HL-60 (cell line): ENCODE measurements around the gene ITGB5.

Experiments
- DNase-seq, 2 experiments: peaks; one replicate each; pipeline ENCODE4 v3.0.0-alpha.2; 2010 to 2020; ENCODE audit warnings: low read depth in 1 of 2, low spot score in 1 of 2
- H3K27ac ChIP-seq: fragments of 250-450 bp; sonication (Bioruptor Pico); replicated peaks from 2 replicates; pipeline ENCODE4 v1.5.1; 2020; ENCODE audit warnings: mild to moderate bottlenecking, moderate library complexity
- H3K27me3 ChIP-seq: fragments of 250-450 bp; sonication (Bioruptor Pico); 2 replicates; pipeline ENCODE4 v1.5.1; 2021; ENCODE audit warnings: mild to moderate bottlenecking, moderate library complexity; ENCODE audit not compliant: insufficient read depth, poor library complexity, severe bottlenecking
- H3K4me3 ChIP-seq: replicated peaks from 2 replicates; pipeline ENCODE4 v1.5.1; 2011; ENCODE audit warnings: mild to moderate bottlenecking, control low read depth, low read length; ENCODE audit not compliant: insufficient read depth
- CTCF ChIP-seq: IDR thresholded peaks from one replicate; pipeline ENCODE4 v1.5.1; 2011; ENCODE audit warnings: low read length, control low read depth, inconsistent platforms; ENCODE audit not compliant: insufficient read depth
- GABPA ChIP-seq: IDR thresholded peaks from 2 replicates; pipeline ENCODE4 v1.6.1; 2012; ENCODE audit warnings: low read depth
- POLR2AphosphoS5 ChIP-seq: IDR thresholded peaks from 2 replicates; pipeline ENCODE4 v1.6.1; 2012; ENCODE audit warnings: low read depth
- REST ChIP-seq: IDR thresholded peaks from 2 replicates; pipeline ENCODE4 v1.6.1; 2012; ENCODE audit warnings: low read depth; ENCODE audit not compliant: insufficient replicate concordance
- SPI1 ChIP-seq: IDR thresholded peaks from 2 replicates; pipeline ENCODE4 v1.6.1; 2012; ENCODE audit warnings: low read depth, mild to moderate bottlenecking, borderline replicate concordance

Gene ITGB5

GRCh38 chr3:124934577-124934976 is 47.4 kb upstream of the ITGB5 start, which contains the start of gene MUC13:
Gene MUC13, minus strand, starts transcription at chr3:124934751. Its CDS starts 39 bp downstream, at chr3:124934712.
- peaks cover 3% of the 10 kb centered on the region for H3K27me3 ChIP-seq
- TF ChIP-seq REST (no peak), POLR2AphosphoS5 (no peak), GABPA (no peak), CTCF (no peak), SPI1 (no peak)
- H3K4me3 ChIP-seq = no peak within 1 kb of the TSS
- H3K27ac ChIP-seq = no peak within 1 kb of the TSS
- DNase-seq = no peak

- Histone ChIP-seq H3K27me3 (no peaks in the 10 kb centered on the region), H3K27ac (no peak overlapping the region), H3K4me3 (no peak overlapping the region)
- DNase-seq = peak; percentile 2 to 30
- TF ChIP-seq CTCF (peak; percentile 63), REST (no peak)
Measured at GRCh38 chr3:124928333-124929202, 41.4 kb upstream of the ITGB5 start.

- Histone ChIP-seq H3K27ac (no peak overlapping the region), H3K4me3 (no peak overlapping the region), H3K27me3 (peaks cover 2% of the 10 kb centered on the region)
- no peak for TF ChIP-seq POLR2AphosphoS5
- TF ChIP-seq SPI1 = no peak
- TF ChIP-seq CTCF = no peak
- no peak for TF ChIP-seq REST
- no peak for TF ChIP-seq GABPA
- DNase-seq = no peak
Measured at GRCh38 chr3:124927574-124928045, 40.4 kb upstream of the ITGB5 start.
